Neural progenitor cell (in vitro differentiated cells): ENCODE results near the gene CAMK2A. TPM values are rescaled to one million over a fixed set of nuclear protein-coding genes. Genes with fewer than 3 reads are reported as not detected.

ENCODE experiments used
- DNase-seq: peaks from one replicate; pipeline ENCODE4 v3.0.0-alpha.2; 2016; ENCODE audit warnings: low spot score
- H2AFZ ChIP-seq: fragments of 200-600 bp; sonication (generic); replicated peaks from 2 replicates; pipeline ENCODE4 v1.6.1; 2016; ENCODE audit warnings: antibody characterized with exemption
- H3F3A ChIP-seq: fragments of 200-600 bp; sonication (generic); 2 replicates; pipeline ENCODE4 v1.6.1; 2016; ENCODE audit warnings: antibody characterized with exemption, low read depth
- H3K27ac ChIP-seq: fragments of 200-600 bp; sonication (generic); 2 replicates; pipeline ENCODE4 v1.5.1; 2016; ENCODE audit warnings: mild to moderate bottlenecking
- H3K27me3 ChIP-seq: fragments of 200-600 bp; sonication (generic); 2 replicates; pipeline ENCODE4 v1.6.1; 2016; ENCODE audit warnings: mild to moderate bottlenecking, moderate library complexity
- H3K36me3 ChIP-seq: fragments of 200-600 bp; sonication (generic); 2 replicates; pipeline ENCODE4 v1.5.1; 2016
- H3K4me1 ChIP-seq: fragments of 200-600 bp; sonication (generic); 2 replicates; pipeline ENCODE4 v1.6.1; 2016; ENCODE audit warnings: mixed run types
- H3K4me2 ChIP-seq: fragments of 200-600 bp; sonication (generic); 2 replicates; pipeline ENCODE4 v1.6.1; 2016
- H3K4me3 ChIP-seq: fragments of 200-600 bp; sonication (generic); 2 replicates; pipeline ENCODE4 v1.5.1; 2016
- H3K79me2 ChIP-seq: fragments of 200-600 bp; sonication (generic); 2 replicates; pipeline ENCODE4 v1.6.1; 2016; ENCODE audit warnings: low read depth
- H3K9ac ChIP-seq: fragments of 200-600 bp; sonication (generic); 2 replicates; pipeline ENCODE4 v1.6.1; 2016
- H3K9me3 ChIP-seq: fragments of 200-600 bp; sonication (generic); 2 replicates; pipeline ENCODE4 v1.5.1; 2016; ENCODE audit warnings: low read depth
- H4K20me1 ChIP-seq: fragments of 200-600 bp; sonication (generic); 2 replicates; pipeline ENCODE4 v1.6.1; 2016; ENCODE audit warnings: low read depth
- H3K27ac Mint-ChIP-seq: 3 replicates; pipeline ENCODE4 v1.8.0; 2021; ENCODE audit warnings: mixed read lengths
- H3K27me3 Mint-ChIP-seq: 2 replicates; pipeline ENCODE4 v1.8.0; 2022; ENCODE audit warnings: low read depth, mild to moderate bottlenecking, inconsistent platforms, moderate library complexity, mixed read lengths; ENCODE audit not compliant: insufficient read depth
- H3K36me3 Mint-ChIP-seq: 3 replicates; pipeline ENCODE4 v1.8.0; 2021; ENCODE audit warnings: mixed read lengths
- H3K4me1 Mint-ChIP-seq: 3 replicates; pipeline ENCODE4 v1.8.0; 2021; ENCODE audit warnings: mixed read lengths
- H3K4me3 Mint-ChIP-seq: 3 replicates; pipeline ENCODE4 v1.8.0; 2021; ENCODE audit warnings: mild to moderate bottlenecking, moderate library complexity, mixed read lengths
- H3K9me3 Mint-ChIP-seq: 3 replicates; pipeline ENCODE4 v1.8.0; 2020; ENCODE audit warnings: mixed read lengths
- EZH2 ChIP-seq: fragments of 200-600 bp; sonication (generic); IDR thresholded peaks from 2 replicates; pipeline ENCODE4 v1.6.1; 2017; ENCODE audit warnings: antibody characterized with exemption, mild to moderate bottlenecking, moderate library complexity
- EZH2phosphoT487 ChIP-seq: fragments of 200-600 bp; sonication (generic); IDR thresholded peaks from 2 replicates; pipeline ENCODE4 v1.6.1; 2017; ENCODE audit warnings: antibody characterized with exemption
- total RNA-seq: library from RNA; depleted of rRNA; stranded (reverse); fragments of >200 nt; gene quantifications from 2 replicates; pipeline ENCODE4 v1.2.3, GENCODE V29; 2015; ENCODE audit warnings: low replicate concordance
- TF ChIP-seq, protein P1 (sequence below): fragments of 200-600 bp; sonication (generic); IDR thresholded peaks from 2 replicates; pipeline ENCODE4 v1.5.1; 2017; ENCODE audit warnings: antibody characterized with exemption, mild to moderate bottlenecking

Gene CAMK2A
- total RNA-seq, 1 donor from 2014 or later: 0.09 TPM

DNA sequence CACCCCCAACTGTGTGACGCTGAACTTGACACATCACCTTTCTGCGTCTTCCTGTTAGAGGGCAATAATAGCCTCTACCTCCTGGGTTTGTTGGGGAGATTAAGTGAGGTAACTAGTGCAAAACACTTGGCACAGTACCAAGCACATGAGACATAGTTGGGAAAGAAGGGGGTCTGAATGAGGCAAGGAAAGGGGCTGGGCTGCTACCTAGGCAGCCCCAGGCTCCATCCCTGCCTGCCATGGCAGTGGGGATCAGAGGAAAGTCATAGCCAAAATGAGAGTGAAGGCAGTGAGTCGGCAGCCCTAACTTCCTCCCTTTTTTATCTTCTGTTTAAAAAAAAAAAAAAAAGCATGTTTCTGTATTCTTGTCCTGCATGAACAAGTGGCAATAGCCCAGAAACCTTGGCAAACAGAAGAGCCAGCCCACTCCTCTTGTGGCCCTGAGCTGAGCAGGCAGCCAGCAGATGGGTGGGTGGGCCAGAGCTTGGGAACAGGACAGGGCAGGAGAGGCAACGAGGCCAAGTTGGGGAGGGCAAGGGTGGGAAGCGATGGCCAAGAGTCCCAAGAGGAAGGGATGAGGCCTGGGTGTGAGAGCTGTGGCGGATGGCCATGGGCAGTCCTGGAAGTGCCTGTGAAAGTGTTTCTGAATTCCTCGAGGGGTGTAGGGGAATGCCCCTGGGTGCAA lies 11.4 kb downstream of the CAMK2A start:
- Mint-ChIP-seq H3K4me1 (peaks cover 47% of the 10 kb centered on the region), H3K9me3 (no peaks in the 10 kb centered on the region), H3K4me3 (no peak overlapping the region), H3K27ac (peak overlapping the region; percentile 84), H3K36me3 (no peaks in the 10 kb centered on the region), H3K27me3 (peaks cover 15% of the 10 kb centered on the region)
- Histone ChIP-seq H2AFZ (no peak overlapping the region), H3K36me3 (no peaks in the 10 kb centered on the region), H4K20me1 (no peaks in the 10 kb centered on the region), H3K79me2 (no peaks in the 10 kb centered on the region), H3K9ac (no peak overlapping the region), H3K27ac (no peak overlapping the region), H3K9me3 (no peaks in the 10 kb centered on the region), H3K4me1 (peaks cover 8% of the 10 kb centered on the region), H3K4me2 (no peak overlapping the region), H3K4me3 (no peak overlapping the region), H3F3A (no peaks in the 10 kb centered on the region), H3K27me3 (no peaks in the 10 kb centered on the region)
- TF ChIP-seq EZH2phosphoT487: no peak
- TF ChIP-seq, protein P1, sequence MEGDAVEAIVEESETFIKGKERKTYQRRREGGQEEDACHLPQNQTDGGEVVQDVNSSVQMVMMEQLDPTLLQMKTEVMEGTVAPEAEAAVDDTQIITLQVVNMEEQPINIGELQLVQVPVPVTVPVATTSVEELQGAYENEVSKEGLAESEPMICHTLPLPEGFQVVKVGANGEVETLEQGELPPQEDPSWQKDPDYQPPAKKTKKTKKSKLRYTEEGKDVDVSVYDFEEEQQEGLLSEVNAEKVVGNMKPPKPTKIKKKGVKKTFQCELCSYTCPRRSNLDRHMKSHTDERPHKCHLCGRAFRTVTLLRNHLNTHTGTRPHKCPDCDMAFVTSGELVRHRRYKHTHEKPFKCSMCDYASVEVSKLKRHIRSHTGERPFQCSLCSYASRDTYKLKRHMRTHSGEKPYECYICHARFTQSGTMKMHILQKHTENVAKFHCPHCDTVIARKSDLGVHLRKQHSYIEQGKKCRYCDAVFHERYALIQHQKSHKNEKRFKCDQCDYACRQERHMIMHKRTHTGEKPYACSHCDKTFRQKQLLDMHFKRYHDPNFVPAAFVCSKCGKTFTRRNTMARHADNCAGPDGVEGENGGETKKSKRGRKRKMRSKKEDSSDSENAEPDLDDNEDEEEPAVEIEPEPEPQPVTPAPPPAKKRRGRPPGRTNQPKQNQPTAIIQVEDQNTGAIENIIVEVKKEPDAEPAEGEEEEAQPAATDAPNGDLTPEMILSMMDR: no peak
- TF ChIP-seq EZH2: no peak
- no peak for DNase-seq

DNA sequence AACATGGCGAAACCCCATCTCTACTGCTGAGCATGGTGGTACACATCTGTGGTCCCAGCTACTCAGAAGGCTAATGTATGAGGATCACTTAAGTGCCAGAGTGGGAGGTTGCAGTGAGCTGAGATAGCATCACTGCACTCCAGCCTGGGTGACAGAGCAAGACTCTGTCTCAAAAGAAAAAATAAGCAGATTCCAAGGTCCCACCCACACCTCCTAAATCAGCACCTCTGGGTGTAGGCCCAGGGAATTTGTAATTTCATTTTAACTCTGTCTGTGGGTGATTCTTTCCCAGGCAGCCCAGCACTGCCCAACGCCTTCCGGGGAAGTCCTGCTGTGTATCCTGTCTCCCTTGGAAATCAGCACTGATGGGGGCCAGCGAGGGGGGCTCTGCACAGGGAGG lies 12.5 kb downstream of the CAMK2A start:
- no peak overlapping the region for H3K4me3 Mint-ChIP-seq
- H3K4me1 Mint-ChIP-seq: peaks cover 46% of the 10 kb centered on the region
- Histone ChIP-seq H3K27ac (no peak overlapping the region), H3K4me1 (peaks cover 8% of the 10 kb centered on the region), H3K4me3 (no peak overlapping the region), H4K20me1 (no peaks in the 10 kb centered on the region), H3K36me3 (no peaks in the 10 kb centered on the region), H2AFZ (no peak overlapping the region), H3K79me2 (no peaks in the 10 kb centered on the region), H3F3A (no peaks in the 10 kb centered on the region), H3K27me3 (no peaks in the 10 kb centered on the region), H3K9ac (no peak overlapping the region), H3K9me3 (no peaks in the 10 kb centered on the region), H3K4me2 (no peak overlapping the region)
- H3K27me3 Mint-ChIP-seq: peaks cover 15% of the 10 kb centered on the region
- no peak overlapping the region for H3K27ac Mint-ChIP-seq
- H3K9me3 Mint-ChIP-seq: no peaks in the 10 kb centered on the region
- H3K36me3 Mint-ChIP-seq: no peaks in the 10 kb centered on the region
- TF ChIP-seq, protein P1: no peak
- no peak for TF ChIP-seq EZH2
- no peak for TF ChIP-seq EZH2phosphoT487
- no peak for DNase-seq

- Histone ChIP-seq H3K9ac (no peak overlapping the region), H3K4me3 (no peak overlapping the region), H3K27me3 (no peaks in the 10 kb centered on the region), H3F3A (no peaks in the 10 kb centered on the region), H3K36me3 (no peaks in the 10 kb centered on the region), H3K4me2 (no peak overlapping the region), H3K9me3 (no peaks in the 10 kb centered on the region), H4K20me1 (no peaks in the 10 kb centered on the region), H3K4me1 (peaks cover 12% of the 10 kb centered on the region), H2AFZ (no peak overlapping the region), H3K27ac (no peak overlapping the region), H3K79me2 (no peaks in the 10 kb centered on the region)
- Mint-ChIP-seq H3K27ac (no peak overlapping the region), H3K4me1 (peaks cover 48% of the 10 kb centered on the region), H3K27me3 (peaks cover 12% of the 10 kb centered on the region), H3K4me3 (no peak overlapping the region), H3K36me3 (no peaks in the 10 kb centered on the region), H3K9me3 (no peaks in the 10 kb centered on the region)
- no peak for DNase-seq
- no peak for TF ChIP-seq EZH2
- TF ChIP-seq, protein P1: no peak
- no peak for TF ChIP-seq EZH2phosphoT487
Measured at GRCh38 chr5:150274811-150275210, 14.8 kb downstream of the CAMK2A start.
